HG02938 (cell line): ENCODE data around the gene TIGD2.

Experiments used
- ATAC-seq: cut with Tn5 transposase; IDR thresholded peaks from one replicate; pipeline ENCODE4 v1.9.1; 2021; ENCODE audit warnings: mild to moderate bottlenecking, moderate library complexity; ENCODE audit not compliant: unreplicated experiment

Gene TIGD2

DNA sequence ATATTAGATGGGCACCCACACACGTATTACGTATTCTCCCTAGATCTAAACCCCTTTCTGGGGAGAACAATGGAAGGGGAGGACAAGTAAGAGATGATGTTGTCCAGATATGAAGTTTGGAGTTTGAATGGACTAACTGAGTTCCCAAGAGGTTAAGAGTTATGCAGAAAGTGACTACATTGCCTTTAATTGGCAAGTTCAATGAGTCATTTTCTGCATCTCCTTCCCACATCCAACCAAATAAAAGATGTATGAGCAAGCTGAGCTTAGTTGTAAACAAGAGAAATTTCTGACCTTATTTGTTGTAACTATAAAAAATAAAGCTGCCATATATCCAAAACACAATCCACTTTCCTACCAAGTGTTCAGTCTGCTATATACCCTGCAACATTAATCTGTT lies 50.5 kb downstream of the TIGD2 start:
- ATAC-seq, result no peak

DNA sequence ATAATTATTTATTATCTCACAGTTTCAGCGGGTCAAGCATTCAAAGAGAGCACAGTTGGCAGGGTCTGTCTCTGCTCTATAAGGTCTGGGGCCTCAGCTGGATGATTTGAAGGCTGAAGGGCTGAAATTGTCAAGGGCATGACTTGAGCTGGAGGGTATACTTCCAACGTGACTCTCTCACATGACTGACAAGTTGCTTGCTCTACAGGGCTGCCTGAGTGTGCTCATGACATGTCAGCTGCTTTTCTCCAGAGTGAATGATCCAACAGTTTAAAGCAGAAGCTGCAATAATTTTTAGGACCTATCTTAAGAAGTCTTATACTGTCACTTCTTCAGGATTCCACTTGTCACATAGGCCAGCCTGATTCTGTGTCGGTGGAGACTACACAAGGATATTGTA lies 51.2 kb downstream of the TIGD2 start:
- no peak for ATAC-seq

- no peak for ATAC-seq
Measured at GRCh38 chr4:89162987-89163386, 51.7 kb downstream of the TIGD2 start.

GRCh38 chr4:89164400-89164799 lies 53.1 kb downstream of the TIGD2 start:
- no peak for ATAC-seq
